ENCODE results near the gene KRT36. TPM values are rescaled to one million over a fixed set of nuclear protein-coding genes. Genes with fewer than 3 reads are reported as not detected.

The KRT36 gene
- total and polyA plus RNA-seq, 5 donors from 2014 or later: not detected

DNA sequence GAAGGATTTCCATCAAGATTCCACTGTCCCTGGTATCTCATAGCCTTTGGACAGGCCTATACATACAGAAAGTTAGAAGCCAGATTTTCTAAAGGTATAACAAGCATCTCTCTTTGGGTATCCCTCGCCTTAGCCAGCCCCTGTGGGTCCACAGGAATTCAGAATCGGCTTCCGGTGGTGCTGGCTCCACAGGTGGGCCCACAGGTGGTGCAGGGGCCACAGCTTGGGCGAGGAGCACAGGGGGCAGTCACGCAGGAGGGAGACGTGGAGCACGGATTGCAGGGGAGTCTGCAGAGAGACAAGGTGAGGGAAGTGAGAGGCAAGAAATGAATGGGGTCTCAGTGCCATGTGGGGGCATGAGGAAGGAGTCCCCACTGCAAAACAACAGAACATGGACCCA lies 52.5 kb downstream of the KRT36 start:
- no peaks in the 10 kb centered on the region for H3K4me1 Mint-ChIP-seq

More for the DNA sequence above, 52.5 kb downstream of the KRT36 start:
- Histone ChIP-seq H3K36me3 (ENCODE audit: control insufficient read depth, insufficient read depth, low read length) (no peaks in the 10 kb centered on the region), H3K4me3 (ENCODE audit: low read depth, low read length) (no peak overlapping the region), H3K27ac (ENCODE audit: insufficient read depth, low read length, poor library complexity, severe bottlenecking) (no peak overlapping the region), H3K4me1 (ENCODE audit: control insufficient read depth, insufficient read depth, low read length, poor library complexity, severe bottlenecking) (no peaks in the 10 kb centered on the region), H3K9me3 (ENCODE audit: control insufficient read depth in 2 of 2, low read length in 2 of 2) (no peaks in the 10 kb centered on the region), H3K27me3 (ENCODE audit: control insufficient read depth, insufficient read depth, low read length) (peaks cover 6% of the 10 kb centered on the region)
- DNase-seq (no peak), ATAC-seq (ENCODE audit: low read depth in 2 of 2) (no peak)
- H3K27me3 Mint-ChIP-seq: peaks cover 5% of the 10 kb centered on the region
- peak overlapping the region in 1 of 4 donors; percentile 32 for H3K4me3 Mint-ChIP-seq
- H3K27ac Mint-ChIP-seq: no peak overlapping the region
- peaks cover 0 to 3% (median 0%) of the 10 kb centered on the region in 7 donors for H3K9me3 Mint-ChIP-seq
- no peaks in the 10 kb centered on the region for H3K36me3 Mint-ChIP-seq

Other genes with a start within 250 kb of the KRT36 start
- gene KRTAP9-4, start 240.2 kb downstream of the KRT36 start, total RNA-seq: not detected
- not detected for gene KRTAP9-4, start 240.2 kb downstream of the KRT36 start, polyA plus RNA-seq
- gene KRTAP9-9, start 234.5 kb downstream of the KRT36 start, total RNA-seq: not detected
- gene KRTAP9-9, start 234.5 kb downstream of the KRT36 start, polyA plus RNA-seq: not detected
- not detected for gene KRTAP9-6, start 224.5 kb downstream of the KRT36 start, total RNA-seq
- not detected for gene KRTAP9-6, start 224.5 kb downstream of the KRT36 start, polyA plus RNA-seq
- gene KRTAP9-7, start 214.2 kb downstream of the KRT36 start, total RNA-seq: not detected
- gene KRTAP9-7, start 214.2 kb downstream of the KRT36 start, polyA plus RNA-seq: not detected
- gene KRTAP29-1, start 187.1 kb downstream of the KRT36 start, total RNA-seq: not detected
- gene KRTAP29-1, start 187.1 kb downstream of the KRT36 start, polyA plus RNA-seq: under 1 TPM in 1 of 4 donors, not detected in 3; 0.63 TPM
- 0.42 TPM for gene KRTAP16-1, start 180.6 kb downstream of the KRT36 start, total RNA-seq
- under 1 TPM in 1 of 4 donors, not detected in 3; 0.17 TPM for gene KRTAP16-1, start 180.6 kb downstream of the KRT36 start, polyA plus RNA-seq
- not detected for gene KRTAP17-1, start 174.2 kb downstream of the KRT36 start, total RNA-seq
- not detected for gene KRTAP17-1, start 174.2 kb downstream of the KRT36 start, polyA plus RNA-seq
- gene KRT33A, start 139.1 kb downstream of the KRT36 start, total RNA-seq: not detected
- not detected for gene KRT33A, start 139.1 kb downstream of the KRT36 start, polyA plus RNA-seq
- gene KRT33B, start 120.1 kb downstream of the KRT36 start, total RNA-seq: not detected
- not detected for gene KRT33B, start 120.1 kb downstream of the KRT36 start, polyA plus RNA-seq
- not detected for gene KRT34, start 107.6 kb downstream of the KRT36 start, total RNA-seq
- not detected for gene KRT34, start 107.6 kb downstream of the KRT36 start, polyA plus RNA-seq
- gene KRT31, start 92.3 kb downstream of the KRT36 start, total RNA-seq: not detected
- gene KRT31, start 92.3 kb downstream of the KRT36 start, polyA plus RNA-seq: not detected
- not detected for gene KRT37, start 65.3 kb downstream of the KRT36 start, total RNA-seq
- not detected for gene KRT37, start 65.3 kb downstream of the KRT36 start, polyA plus RNA-seq
- gene KRT38, start 48.9 kb downstream of the KRT36 start, total RNA-seq: not detected
- gene KRT38, start 48.9 kb downstream of the KRT36 start, polyA plus RNA-seq: not detected
- not detected for gene KRT32, start 22.5 kb downstream of the KRT36 start, total RNA-seq
- not detected for gene KRT32, start 22.5 kb downstream of the KRT36 start, polyA plus RNA-seq
- gene KRT35, start 8.8 kb downstream of the KRT36 start, total RNA-seq: not detected
- gene KRT35, start 8.8 kb downstream of the KRT36 start, polyA plus RNA-seq: not detected
- gene KRT13, start 15.7 kb upstream of the KRT36 start, total RNA-seq: not detected
- not detected for gene KRT13, start 15.7 kb upstream of the KRT36 start, polyA plus RNA-seq
- not detected for gene KRT15, start 29.0 kb upstream of the KRT36 start, total RNA-seq
- gene KRT15, start 29.0 kb upstream of the KRT36 start, polyA plus RNA-seq: not detected
- not detected for gene KRT19, start 38.4 kb upstream of the KRT36 start, total RNA-seq
- not detected for gene KRT19, start 38.4 kb upstream of the KRT36 start, polyA plus RNA-seq
- not detected for gene KRT9, start 82.1 kb upstream of the KRT36 start, total RNA-seq
- not detected for gene KRT9, start 82.1 kb upstream of the KRT36 start, polyA plus RNA-seq
- not detected for gene KRT14, start 97.0 kb upstream of the KRT36 start, total RNA-seq
- gene KRT14, start 97.0 kb upstream of the KRT36 start, polyA plus RNA-seq: not detected
- not detected for gene KRT16, start 122.9 kb upstream of the KRT36 start, total RNA-seq
- gene KRT16, start 122.9 kb upstream of the KRT36 start, polyA plus RNA-seq: not detected
- not detected for gene KRT17, start 134.7 kb upstream of the KRT36 start, total RNA-seq
- gene KRT17, start 134.7 kb upstream of the KRT36 start, polyA plus RNA-seq: not detected
- 2,625 TPM for gene EIF1, start 199.0 kb upstream of the KRT36 start, total RNA-seq
- gene EIF1, start 199.0 kb upstream of the KRT36 start, polyA plus RNA-seq: 1,000 to 10,000 TPM; 1,357 to 1,617 (median 1,453) TPM
- gene GAST, start 222.4 kb upstream of the KRT36 start, total RNA-seq: not detected
- gene GAST, start 222.4 kb upstream of the KRT36 start, polyA plus RNA-seq: not detected
- gene HAP1, start 244.7 kb upstream of the KRT36 start, total RNA-seq: 2.1 TPM
- under 1 TPM; 0.35 to 0.62 (median 0.49) TPM for gene HAP1, start 244.7 kb upstream of the KRT36 start, polyA plus RNA-seq